ENCODE results near the gene CD163.

DNA sequence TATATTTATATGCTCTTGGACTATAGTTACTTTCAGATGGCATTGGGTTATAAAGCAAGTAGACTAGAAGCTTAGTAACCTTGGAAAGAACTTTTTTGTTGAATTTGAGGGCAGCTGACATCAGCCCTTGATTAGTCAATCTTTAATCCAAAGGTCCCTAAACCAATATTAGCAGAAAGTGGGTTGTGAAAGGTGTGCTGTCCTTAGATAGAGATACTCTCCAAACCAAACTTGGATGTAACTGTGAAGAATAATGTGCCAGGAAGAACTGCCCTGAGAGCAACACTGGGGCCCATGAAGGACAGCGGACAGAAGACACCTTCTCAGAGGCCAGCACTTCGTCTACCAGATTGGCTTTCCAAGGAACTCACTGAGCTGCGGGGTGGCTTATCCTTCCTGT is 10.6 kb downstream of the CD163 start:
- TF ChIP-seq, protein P1, sequence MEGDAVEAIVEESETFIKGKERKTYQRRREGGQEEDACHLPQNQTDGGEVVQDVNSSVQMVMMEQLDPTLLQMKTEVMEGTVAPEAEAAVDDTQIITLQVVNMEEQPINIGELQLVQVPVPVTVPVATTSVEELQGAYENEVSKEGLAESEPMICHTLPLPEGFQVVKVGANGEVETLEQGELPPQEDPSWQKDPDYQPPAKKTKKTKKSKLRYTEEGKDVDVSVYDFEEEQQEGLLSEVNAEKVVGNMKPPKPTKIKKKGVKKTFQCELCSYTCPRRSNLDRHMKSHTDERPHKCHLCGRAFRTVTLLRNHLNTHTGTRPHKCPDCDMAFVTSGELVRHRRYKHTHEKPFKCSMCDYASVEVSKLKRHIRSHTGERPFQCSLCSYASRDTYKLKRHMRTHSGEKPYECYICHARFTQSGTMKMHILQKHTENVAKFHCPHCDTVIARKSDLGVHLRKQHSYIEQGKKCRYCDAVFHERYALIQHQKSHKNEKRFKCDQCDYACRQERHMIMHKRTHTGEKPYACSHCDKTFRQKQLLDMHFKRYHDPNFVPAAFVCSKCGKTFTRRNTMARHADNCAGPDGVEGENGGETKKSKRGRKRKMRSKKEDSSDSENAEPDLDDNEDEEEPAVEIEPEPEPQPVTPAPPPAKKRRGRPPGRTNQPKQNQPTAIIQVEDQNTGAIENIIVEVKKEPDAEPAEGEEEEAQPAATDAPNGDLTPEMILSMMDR (conservative IDR thresholded peaks at IDR 0.05) = no peak
- no peak for TF ChIP-seq ZFX (IDR thresholded peaks at IDR 0.05)
